Adipose tissue (tissue), 3 donors: ENCODE data around the gene RBMS3. TPM values are rescaled to one million over a fixed set of nuclear protein-coding genes. Genes with fewer than 3 reads are reported as not detected.

Experiments used
- H3K27ac ChIP-seq: one replicate; pipeline ENCODE4 v1.5.1; 2013; ENCODE audit warnings: low read depth, low read length
- WGBS, 3 donors: extraction: QIAGEN DNeasy Blood & Tissue Kit; methylation state at CpG; one replicate each; pipeline ENCODE4 v1.1.7; 2013; 5-methylcytosine and 5-hydroxymethylcytosine counted together
- polyA plus RNA-seq, 3 donors: library from polyadenylated mRNA; stranded (reverse); fragments of 200-250 nt; gene quantifications; one replicate each; pipeline ENCODE4 v1.2.3, GENCODE V29; 2013
- donor health status: healthy with polysubstance abuse.
- donor health status: Bipolar disorder and iron deficiency.
- donor health status: healthy.

RBMS3 gene
- polyA plus RNA-seq, 3 donors: 1.4 to 16.2 (median 10.2) TPM

GRCh38 chr3:29926378-29926777, 645.5 kb downstream of the RBMS3 start:
- WGBS, 3 donors: 63 to 80% (median 72%) methylated on average over 2 of the region's 2 CpGs
- H3K27ac ChIP-seq: no peak overlapping the region

- no peak overlapping the region for H3K27ac ChIP-seq
- 82 to 85% (median 83%) methylated on average over 2 of the region's 2 CpGs for WGBS, 3 donors
Measured at GRCh38 chr3:29932696-29933325, 651.9 kb downstream of the RBMS3 start.

- WGBS, 3 donors: 42 to 74% (median 67%) methylated on average over 3 of the region's 3 CpGs
- H3K27ac ChIP-seq: no peak overlapping the region
Measured at GRCh38 chr3:29933802-29934490, 653.1 kb downstream of the RBMS3 start.

DNA sequence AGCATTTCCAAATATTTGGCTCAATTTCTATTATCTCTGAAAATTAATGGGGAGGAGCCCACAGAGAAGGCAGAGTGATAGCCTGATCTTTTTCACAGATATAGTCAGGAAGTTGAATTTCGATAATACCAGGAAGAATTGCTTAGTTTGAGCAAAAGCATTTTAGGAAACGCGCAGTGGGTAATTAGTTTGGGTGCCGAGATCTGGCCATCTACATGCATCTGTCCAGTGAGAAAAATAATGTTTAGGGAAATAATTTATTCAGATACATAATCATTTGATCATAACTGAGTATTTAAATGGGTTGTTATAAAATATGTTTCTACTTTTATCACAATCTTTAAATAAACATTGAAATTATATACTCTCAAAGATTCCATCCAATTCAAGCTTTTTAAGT, 653.9 kb downstream of the RBMS3 start:
- no peak overlapping the region for H3K27ac ChIP-seq
- 59 to 77% (median 76%) methylated on average over 4 of the region's 4 CpGs for whole genome bisulfite sequencing, 3 donors

GRCh38 chr3:29936054-29936453, 655.2 kb downstream of the RBMS3 start:
- 82 to 92% (median 86%) methylated on average over 3 of the region's 3 CpGs for WGBS, 3 donors
- no peak overlapping the region for H3K27ac ChIP-seq

- H3K27ac ChIP-seq: no peak overlapping the region
- 91 to 97% (median 91%) methylated on average over 2 of the region's 2 CpGs for WGBS, 3 donors
Measured at GRCh38 chr3:29936766-29937165, 655.9 kb downstream of the RBMS3 start.

DNA sequence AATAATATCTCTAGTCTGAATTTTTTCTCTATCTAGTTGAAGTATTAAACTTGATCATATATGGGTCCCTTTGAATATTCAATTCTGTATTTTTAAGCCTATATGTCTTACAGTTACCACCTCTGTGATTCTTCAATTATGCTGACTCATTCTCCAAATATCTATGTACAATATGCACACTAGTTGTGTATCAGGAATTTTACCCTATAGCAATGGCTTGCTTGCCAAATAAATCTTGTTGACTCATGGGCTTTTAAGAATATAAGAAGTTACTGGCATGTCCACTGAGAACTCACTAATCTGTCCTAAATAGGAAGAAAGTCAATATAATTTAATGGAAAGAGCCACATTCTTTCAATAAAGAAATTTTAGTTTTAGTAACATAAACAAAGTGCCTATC, 656.3 kb downstream of the RBMS3 start:
- H3K27ac ChIP-seq: no peak overlapping the region

GRCh38 chr3:29940759-29941323, 660.0 kb downstream of the RBMS3 start:
- no peak overlapping the region for H3K27ac ChIP-seq
- 21 to 61% (median 54%) methylated on average over 1 of the region's 1 CpG for WGBS, 3 donors

DNA sequence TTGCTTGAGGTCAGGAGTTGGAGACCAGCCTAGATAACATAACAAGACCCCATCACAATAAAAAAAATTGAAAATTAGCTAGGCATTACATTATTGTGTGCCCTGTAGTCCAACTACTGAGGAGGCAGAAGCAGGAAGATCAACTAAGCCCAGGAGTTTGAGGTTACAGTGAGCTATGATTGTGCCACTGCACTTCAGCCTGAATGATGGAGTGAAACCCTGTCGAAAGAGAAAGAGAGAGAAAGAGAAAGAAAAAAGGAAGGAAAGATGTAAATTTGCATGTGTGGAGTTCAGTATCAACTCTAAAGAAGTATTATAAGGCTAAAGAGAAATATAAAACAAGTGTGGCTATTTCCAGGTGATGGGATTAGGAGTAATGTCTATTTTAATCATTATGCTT, 661.4 kb downstream of the RBMS3 start:
- WGBS, 3 donors: 67 to 93% (median 74%) methylated on average over 1 of the region's 1 CpG

DNA sequence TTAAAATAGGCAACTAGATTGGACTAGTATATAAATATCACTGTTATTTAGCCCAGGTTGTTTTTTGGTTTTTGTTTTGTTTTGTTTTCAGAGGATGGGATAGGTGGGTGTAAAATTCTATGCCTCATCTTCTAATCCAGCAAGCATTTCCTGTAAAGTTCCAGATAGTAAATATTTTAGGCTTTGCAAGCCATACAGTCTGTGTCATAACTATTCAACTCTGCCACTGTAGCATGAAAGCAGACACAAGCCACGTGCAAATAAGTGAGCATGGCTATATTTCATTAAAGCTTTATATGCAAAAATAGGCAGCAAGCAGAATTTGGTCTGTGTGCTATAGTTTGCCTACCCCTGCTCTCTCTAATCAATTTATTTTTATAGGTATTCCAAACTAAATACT, 668.3 kb downstream of the RBMS3 start:
- 45 to 58% (median 50%) methylated on average over 1 of the region's 1 CpG for WGBS, 3 donors
- no peak overlapping the region for H3K27ac ChIP-seq

More for the DNA sequence above, 661.4 kb downstream of the RBMS3 start:
- no peak overlapping the region for H3K27ac ChIP-seq

DNA sequence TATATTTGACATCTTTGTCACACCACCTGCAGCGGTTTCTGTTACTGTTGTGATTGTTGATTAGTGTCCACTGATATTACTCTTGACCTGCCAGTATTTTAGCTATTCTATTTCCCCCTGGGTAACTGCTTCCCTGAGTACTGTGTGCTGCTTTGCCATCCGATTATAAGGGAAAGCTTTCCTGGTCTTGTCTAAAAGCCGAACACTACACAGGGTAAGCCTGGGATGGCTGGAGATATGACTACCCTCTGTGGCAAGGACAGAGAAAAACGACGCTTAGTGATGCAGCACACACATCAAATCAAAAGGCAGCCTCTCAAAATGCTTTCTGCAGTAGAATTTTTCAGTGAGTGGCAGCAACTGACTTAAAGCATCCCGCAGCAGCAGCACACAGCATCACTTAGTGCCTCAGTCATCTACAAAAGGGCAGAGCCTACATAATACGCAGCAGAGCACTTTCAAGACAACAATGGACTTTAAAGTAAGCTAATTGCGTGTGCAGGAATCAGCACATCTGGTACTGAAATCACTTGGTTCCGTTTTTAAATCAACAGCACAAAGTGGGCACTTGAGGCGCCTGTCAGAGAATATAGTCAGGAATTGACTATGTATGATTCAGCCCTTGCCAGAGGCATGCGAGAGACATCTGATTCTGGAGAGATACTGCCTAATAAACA, 669.2 kb downstream of the RBMS3 start:
- WGBS, 3 donors: 77 to 85% (median 79%) methylated on average over 11 of the region's 11 CpGs
- H3K27ac ChIP-seq: no peak overlapping the region

DNA sequence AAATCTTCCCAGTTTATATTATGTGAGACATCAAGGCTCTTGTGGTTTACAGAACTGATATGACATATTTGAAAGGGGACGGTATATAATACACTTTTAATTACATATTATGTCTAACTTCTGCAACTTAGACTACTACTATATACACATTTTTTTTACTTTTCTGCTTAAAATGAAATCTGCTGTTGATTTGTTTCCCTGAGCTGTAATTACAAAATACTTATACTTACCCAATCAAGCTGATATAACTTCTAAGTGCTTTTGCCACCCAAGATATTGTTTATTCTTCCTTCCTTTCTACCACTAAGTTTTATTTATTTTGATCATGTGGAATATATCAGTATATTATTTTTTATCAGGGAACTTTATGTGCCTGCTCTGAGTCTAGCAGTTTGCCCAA, 671.6 kb downstream of the RBMS3 start:
- WGBS, 3 donors: 83 to 90% (median 89%) methylated on average over 1 of the region's 1 CpG
- no peak overlapping the region for H3K27ac ChIP-seq

DNA sequence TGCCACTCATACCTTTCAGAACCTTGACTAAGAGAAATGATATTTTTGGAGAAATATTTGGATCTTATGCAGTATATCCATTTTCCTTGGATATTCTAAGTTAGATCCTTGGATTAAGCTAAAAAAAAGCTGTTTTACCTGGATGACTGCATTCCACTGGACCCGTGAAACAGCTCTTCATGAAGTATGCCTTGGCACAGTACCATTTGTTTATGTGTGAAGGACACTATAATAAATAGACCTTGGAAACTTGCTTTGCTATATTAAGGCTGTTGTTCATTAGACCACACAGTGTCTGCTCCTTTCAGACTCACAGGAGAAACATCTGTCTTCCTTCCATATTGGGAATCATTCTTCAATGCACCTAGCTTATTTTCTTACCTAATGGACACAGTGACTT, 674.5 kb downstream of the RBMS3 start:
- 5 to 62% (median 54%) methylated on average over 1 of the region's 1 CpG for WGBS, 3 donors

DNA sequence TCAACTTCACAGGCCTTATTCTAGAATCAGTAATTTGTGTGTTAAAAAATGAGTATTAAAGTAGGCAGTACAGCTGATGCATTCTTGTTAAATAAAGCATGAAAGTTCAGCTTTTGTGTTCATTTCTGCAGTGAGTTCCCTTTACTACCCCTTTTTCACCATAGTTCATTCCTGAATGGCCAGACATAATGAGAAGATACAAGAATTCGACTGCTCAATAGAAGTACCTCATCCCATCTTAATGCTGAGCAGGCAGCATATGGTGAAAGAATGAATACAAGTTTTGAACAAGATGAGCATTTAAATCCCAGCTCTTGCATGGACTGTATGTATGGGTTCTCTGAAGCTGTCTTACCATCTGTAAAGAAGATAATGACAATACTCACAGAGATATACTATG, 677.9 kb downstream of the RBMS3 start:
- H3K27ac ChIP-seq: no peak overlapping the region
- WGBS, 3 donors: 85 to 95% (median 88%) methylated on average over 1 of the region's 1 CpG

More for the DNA sequence above, 674.5 kb downstream of the RBMS3 start:
- no peak overlapping the region for H3K27ac ChIP-seq

- no peak overlapping the region for H3K27ac ChIP-seq
- 40 to 58% (median 46%) methylated on average over 2 of the region's 2 CpGs for WGBS, 3 donors
Measured at GRCh38 chr3:29971895-29972294, 691.0 kb downstream of the RBMS3 start.

DNA sequence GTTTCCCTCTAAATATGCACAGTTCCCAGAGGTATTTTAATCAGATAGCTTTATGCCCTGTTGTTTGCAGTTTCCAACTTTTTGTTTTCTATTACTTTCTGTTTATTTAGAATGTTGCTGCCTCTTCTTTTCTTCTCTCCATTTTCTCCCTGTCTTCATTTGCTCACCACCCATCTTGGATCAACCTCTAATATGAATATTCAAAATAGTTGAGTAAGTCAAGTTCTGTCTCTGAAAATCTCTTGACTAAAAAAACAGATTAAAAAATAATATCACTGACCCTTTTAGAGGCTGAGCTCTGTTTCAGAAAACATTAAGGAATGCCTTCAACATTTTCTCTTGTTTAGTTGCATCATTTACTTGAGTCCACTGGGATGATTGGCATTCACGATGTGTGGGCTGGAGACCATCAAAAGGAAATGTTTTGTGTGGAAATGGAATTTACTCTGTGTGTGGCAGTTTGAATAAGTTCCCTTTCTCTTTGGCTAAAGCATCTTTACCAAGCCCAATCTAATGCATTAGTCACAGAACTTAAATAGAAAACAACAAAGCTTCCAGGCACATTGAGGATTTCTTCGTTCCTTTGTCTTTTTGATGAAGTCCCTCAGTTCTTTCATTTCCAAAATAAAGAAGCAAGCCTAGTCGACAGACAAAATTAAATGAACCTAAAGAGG, 691.6 kb downstream of the RBMS3 start:
- no peak overlapping the region for H3K27ac ChIP-seq
- WGBS, 3 donors: 38 to 45% (median 42%) methylated on average over 3 of the region's 3 CpGs

GRCh38 chr3:29973763-29974162, 692.9 kb downstream of the RBMS3 start:
- H3K27ac ChIP-seq: no peak overlapping the region
- WGBS, 3 donors: 86 to 94% (median 93%) methylated on average over 1 of the region's 1 CpG

- 77 to 87% (median 81%) methylated on average over 5 of the region's 5 CpGs for WGBS, 3 donors
- H3K27ac ChIP-seq: no peak overlapping the region
Measured at GRCh38 chr3:29976871-29977270, 696.0 kb downstream of the RBMS3 start.

DNA sequence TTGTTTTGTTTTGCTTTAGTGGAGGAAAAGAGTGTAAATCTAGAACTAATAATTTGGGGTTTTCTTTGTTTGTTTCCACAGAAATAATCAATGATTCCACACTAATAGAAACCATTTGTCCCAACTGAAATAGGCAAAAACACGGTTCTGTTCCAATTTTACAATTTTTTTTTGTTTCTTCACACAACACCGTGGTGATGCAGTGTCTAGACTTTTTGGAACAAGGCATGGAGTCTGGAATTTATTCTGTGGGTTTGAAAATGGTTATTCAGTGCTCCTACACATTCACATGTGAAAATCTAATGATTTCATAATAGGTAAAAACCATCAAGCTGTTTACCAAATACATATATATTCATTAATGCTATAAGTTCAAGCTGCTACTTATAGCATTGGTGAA, 696.5 kb downstream of the RBMS3 start:
- WGBS, 3 donors: 44 to 62% (median 59%) methylated on average over 2 of the region's 2 CpGs

More for the DNA sequence above, 696.5 kb downstream of the RBMS3 start:
- no peak overlapping the region for H3K27ac ChIP-seq
